Stimulated activated CD8-positive, alpha-beta memory T cell treated with anti-CD3 and anti-CD28 coated beads, Interleukin-2, amount 100 ng/mL, for 48 hours (primary cell): ENCODE measurements around the gene TSSK2.
"Not testable (repeated sequence)": the region's sequence is repeated elsewhere in the genome, so short reads cannot be mapped to it uniquely, and the experiment has no call there.

Experiments used
- DNase-seq, 2 donors: peaks; one replicate each; pipeline ENCODE4 v3.0.0-alpha.2; 2020; ENCODE audit warnings: low read depth in 2 of 2

The TSSK2 gene

GRCh38 chr22:19130959-19131684 is at the start of gene TSSK2:
Gene TSSK2, plus strand, starts transcription at chr22:19131308. Its CDS starts 92 bp downstream, at chr22:19131400.
- no peak for DNase-seq

- DNase-seq: no peak
These were observed 49.8 kb upstream of the TSSK2 start for GRCh38 chr22:19081351-19081750.

- no peak for DNase-seq
These were observed 49.0 kb upstream of the TSSK2 start for GRCh38 chr22:19082101-19082500.

GRCh38 chr22:19082793-19083192 is 48.3 kb upstream of the TSSK2 start:
- DNase-seq: no peak

- not testable (repeated sequence) for DNase-seq
These were observed 47.0 kb upstream of the TSSK2 start for GRCh38 chr22:19084126-19084525.

- not testable (repeated sequence) for DNase-seq
These were observed 46.5 kb upstream of the TSSK2 start for GRCh38 chr22:19084586-19084985.

- no peak for DNase-seq
These were observed 45.8 kb upstream of the TSSK2 start for GRCh38 chr22:19085233-19085718.

GRCh38 chr22:19086417-19086816 is 44.7 kb upstream of the TSSK2 start:
- no peak for DNase-seq

GRCh38 chr22:19086896-19087295 is 44.2 kb upstream of the TSSK2 start:
- no peak for DNase-seq

- DNase-seq: no peak
These were observed 42.1 kb upstream of the TSSK2 start for GRCh38 chr22:19088866-19089595.

GRCh38 chr22:19090183-19090582 is 40.9 kb upstream of the TSSK2 start:
- DNase-seq: no peak

GRCh38 chr22:19090586-19091127 is 40.5 kb upstream of the TSSK2 start:
- DNase-seq: no peak

- DNase-seq: no peak
These were observed 38.4 kb upstream of the TSSK2 start for GRCh38 chr22:19092725-19093124.

- no peak for DNase-seq
These were observed 36.6 kb upstream of the TSSK2 start for GRCh38 chr22:19094393-19094997.

- no peak for DNase-seq
These were observed 34.6 kb upstream of the TSSK2 start for GRCh38 chr22:19096555-19096954.

GRCh38 chr22:19097518-19097917 is 33.6 kb upstream of the TSSK2 start:
- DNase-seq: no peak

GRCh38 chr22:19098157-19098556 is 33.0 kb upstream of the TSSK2 start:
- DNase-seq: no peak

- no peak for DNase-seq
These were observed 27.0 kb upstream of the TSSK2 start for GRCh38 chr22:19103880-19104821.

- DNase-seq: no peak
These were observed 25.7 kb upstream of the TSSK2 start for GRCh38 chr22:19105456-19105855.

- DNase-seq: no peak
These were observed 25.0 kb upstream of the TSSK2 start for GRCh38 chr22:19105867-19106802.
